H9 (cell line): ENCODE results near the gene LARP6. TPM values are rescaled to one million over a fixed set of nuclear protein-coding genes. Genes with fewer than 3 reads are reported as not detected.

Experiments used
- DNase-seq: peaks from one replicate; pipeline ENCODE4 v3.0.0-alpha.2; 2017
- H2AFZ ChIP-seq: one replicate; pipeline ENCODE4 v1.6.1; 2013; ENCODE audit warnings: mild to moderate bottlenecking, low read length, control low read depth, moderate library complexity
- H2AK5ac ChIP-seq: 2 replicates; pipeline ENCODE4 v1.6.1; 2013; ENCODE audit warnings: low read length, control low read depth, mixed read lengths; ENCODE audit not compliant: insufficient read length
- H2BK120ac ChIP-seq: one replicate; pipeline ENCODE4 v1.6.1; 2013; ENCODE audit warnings: low read depth, mild to moderate bottlenecking, low read length, control low read depth, inconsistent platforms; ENCODE audit not compliant: poor library complexity, severe bottlenecking
- H2BK12ac ChIP-seq: 2 replicates; pipeline ENCODE4 v1.6.1; 2013; ENCODE audit warnings: low read length, control low read depth, mixed read lengths, low read depth; ENCODE audit not compliant: insufficient read length
- H2BK15ac ChIP-seq: 2 replicates; pipeline ENCODE4 v1.6.1; 2013; ENCODE audit warnings: low read depth, low read length, control low read depth
- H2BK20ac ChIP-seq: one replicate; pipeline ENCODE4 v1.6.1; 2013; ENCODE audit warnings: low read depth, mild to moderate bottlenecking, low read length, control low read depth, inconsistent platforms; ENCODE audit not compliant: poor library complexity, severe bottlenecking
- H2BK5ac ChIP-seq: 2 replicates; pipeline ENCODE4 v1.6.1; 2013; ENCODE audit warnings: low read length, control low read depth, mixed read lengths; ENCODE audit not compliant: insufficient read length
- H3K14ac ChIP-seq: 2 replicates; pipeline ENCODE4 v1.6.1; 2013; ENCODE audit warnings: low read length, control low read depth; ENCODE audit not compliant: insufficient read depth
- H3K18ac ChIP-seq: 2 replicates; pipeline ENCODE4 v1.6.1; 2013; ENCODE audit warnings: low read depth, mild to moderate bottlenecking, mixed read lengths, low read length, control low read depth; ENCODE audit not compliant: insufficient read length
- H3K23ac ChIP-seq: 2 replicates; pipeline ENCODE4 v1.6.1; 2013; ENCODE audit warnings: low read length, control low read depth, mixed read lengths, low read depth; ENCODE audit not compliant: insufficient read length
- H3K23me2 ChIP-seq: 2 replicates; pipeline ENCODE4 v1.6.1; 2013; ENCODE audit warnings: low read depth, mild to moderate bottlenecking, mixed read lengths, low read length, control low read depth; ENCODE audit not compliant: insufficient read length, poor library complexity, severe bottlenecking
- H3K27ac ChIP-seq: 2 replicates; pipeline ENCODE4 v1.5.1; 2013; ENCODE audit warnings: low read length, control low read depth, mixed read lengths, low read depth; ENCODE audit not compliant: insufficient read length
- H3K27me3 ChIP-seq: 2 replicates; pipeline ENCODE4 v1.6.1; 2013; ENCODE audit warnings: low read length, control low read depth, inconsistent platforms; ENCODE audit not compliant: insufficient read depth
- H3K4ac ChIP-seq: 2 replicates; pipeline ENCODE4 v1.6.1; 2013; ENCODE audit warnings: low read depth, mild to moderate bottlenecking, control low read depth, inconsistent platforms, low read length, moderate library complexity
- H3K4me1 ChIP-seq: 2 replicates; pipeline ENCODE4 v1.6.1; 2013; ENCODE audit warnings: low read length, control low read depth, inconsistent platforms; ENCODE audit not compliant: insufficient read depth
- H3K4me2 ChIP-seq: 2 replicates; pipeline ENCODE4 v1.6.1; 2013; ENCODE audit warnings: low read length, control low read depth, mixed read lengths; ENCODE audit not compliant: insufficient read length, insufficient read depth
- H3K56ac ChIP-seq: 2 replicates; pipeline ENCODE4 v1.6.1; 2013; ENCODE audit warnings: low read depth, mild to moderate bottlenecking, mixed read lengths, low read length, control low read depth; ENCODE audit not compliant: insufficient read length
- H3K79me1 ChIP-seq: 2 replicates; pipeline ENCODE4 v1.6.1; 2013; ENCODE audit warnings: low read depth, mild to moderate bottlenecking, moderate library complexity, low read length, control low read depth, inconsistent platforms; ENCODE audit not compliant: insufficient read depth, poor library complexity, severe bottlenecking
- H3K79me2 ChIP-seq: 2 replicates; pipeline ENCODE4 v1.6.1; 2013; ENCODE audit warnings: low read length, control low read depth, inconsistent platforms; ENCODE audit not compliant: insufficient read depth
- H3K9ac ChIP-seq: 2 replicates; pipeline ENCODE4 v1.6.1; 2013; ENCODE audit warnings: low read length, control low read depth, mixed read lengths; ENCODE audit not compliant: insufficient read length; ENCODE audit errors: extremely low read depth
- H3K9me3 ChIP-seq: one replicate; pipeline ENCODE4 v1.6.1; 2013; ENCODE audit warnings: low read depth, low read length, inconsistent platforms; ENCODE audit not compliant: control insufficient read depth
- H3T11ph ChIP-seq: one replicate; pipeline ENCODE4 v1.6.1; 2013; ENCODE audit warnings: mild to moderate bottlenecking, low read length, control low read depth, inconsistent platforms
- H4K20me1 ChIP-seq: one replicate; pipeline ENCODE4 v1.6.1; 2013; ENCODE audit not compliant: control insufficient read depth, insufficient read length, insufficient read depth
- H4K5ac ChIP-seq: 2 replicates; pipeline ENCODE4 v1.6.1; 2013; ENCODE audit warnings: low read depth, mild to moderate bottlenecking, mixed read lengths, low read length, control low read depth; ENCODE audit not compliant: insufficient read length
- H4K8ac ChIP-seq: replicated peaks from 2 replicates; pipeline ENCODE4 v1.6.1; 2013; ENCODE audit warnings: low read length, control low read depth, mixed read lengths, low read depth; ENCODE audit not compliant: insufficient read length
- H4K91ac ChIP-seq: 2 replicates; pipeline ENCODE4 v1.6.1; 2013; ENCODE audit warnings: low read depth, mild to moderate bottlenecking, moderate library complexity, mixed read lengths, low read length, control low read depth; ENCODE audit not compliant: insufficient read length
- H3K27ac Mint-ChIP-seq, 3 experiments: 2 replicates in 2 of 3; 3 replicates in 1 of 3; pipeline ENCODE4 v1.8.0; 2020 to 2021; ENCODE audit warnings: mixed read lengths in 3 of 3, mild to moderate bottlenecking in 1 of 3, moderate library complexity in 1 of 3
- H3K27me3 Mint-ChIP-seq: 2 replicates; pipeline ENCODE4 v1.8.0; 2021; ENCODE audit warnings: low read depth, mild to moderate bottlenecking, moderate library complexity, mixed read lengths
- H3K36me3 Mint-ChIP-seq, 3 experiments: 2 replicates in 2 of 3; 3 replicates in 1 of 3; pipeline ENCODE4 v1.8.0; 2020 to 2021; ENCODE audit warnings: low read depth in 3 of 3, mixed read lengths in 3 of 3; ENCODE audit not compliant: insufficient read depth in 1 of 3
- H3K4me1 Mint-ChIP-seq, 2 experiments: 2 replicates each; pipeline ENCODE4 v1.8.0; 2020; ENCODE audit warnings: mixed read lengths in 2 of 2
- H3K4me3 Mint-ChIP-seq, 2 experiments: 2 replicates in 1 of 2; 3 replicates in 1 of 2; pipeline ENCODE4 v1.8.0; 2020 to 2021; ENCODE audit warnings: mild to moderate bottlenecking in 2 of 2, mixed read lengths in 2 of 2, moderate library complexity in 1 of 2
- H3K9me3 Mint-ChIP-seq, 2 experiments: 2 replicates in 1 of 2; 3 replicates in 1 of 2; pipeline ENCODE4 v1.8.0; 2020; ENCODE audit warnings: mild to moderate bottlenecking in 2 of 2, mixed read lengths in 2 of 2, moderate library complexity in 1 of 2
- WGBS: extraction: QIAGEN DNeasy Blood & Tissue Kit; methylation state at CpG from one replicate; pipeline ENCODE4 v1.1.7; 2013; ENCODE audit warnings: missing lambda C conversion rate, low lambda C conversion rate, mixed read lengths; ENCODE audit not compliant: insufficient read length; ENCODE audit errors: extremely low coverage; 5-methylcytosine and 5-hydroxymethylcytosine counted together
- total RNA-seq: library from RNA; stranded (reverse); gene quantifications from 2 replicates; pipeline ENCODE4 v1.2.1, GENCODE V29; 2021
- TF ChIP-seq, protein P1 (sequence below): fragments of 200-600 bp; sonication (generic); conservative IDR thresholded peaks from 3 replicates; pipeline ENCODE4 v1.8.0; 2021; ENCODE audit warnings: antibody characterized with exemption, mild to moderate bottlenecking

The LARP6 gene
- total RNA-seq, 1 experiment from 2014 or later: 18.9 TPM

GRCh38 chr15:70892002-70892911 lies 38.3 kb upstream of the LARP6 start, which contains the start of the genes LRRC49 and THAP10:
Gene LRRC49, plus strand, starts transcription at chr15:70892826. Its CDS starts 69 bp downstream, at chr15:70892895.
Gene THAP10, minus strand, starts transcription at chr15:70892433. Its CDS starts 161 bp downstream, at chr15:70892272.
- H3K79me2 ChIP-seq: no peaks in the 10 kb centered on the region
- H2BK20ac ChIP-seq: no peak within 1 kb of the TSS
- H3K27ac ChIP-seq: no peak within 1 kb of the TSS
- peak within 1 kb of the TSS; percentile 10 for H3K14ac ChIP-seq
- H2AFZ ChIP-seq: peak within 1 kb of the TSS; percentile 97
- H3K27me3 Mint-ChIP-seq: no peaks in the 10 kb centered on the region; the same call in 1 of the 2 replicates
- H2BK12ac ChIP-seq: no peak within 1 kb of the TSS
- peak within 1 kb of the TSS; percentile 55 for H3K18ac ChIP-seq
- DNase-seq: peak; percentile 95
- peaks cover 6% of the 10 kb centered on the region; the same call in 1 of the 2 replicates for H3K4me1 ChIP-seq
- no peak within 1 kb of the TSS for H3K23ac ChIP-seq
- no peak within 1 kb of the TSS for H2BK120ac ChIP-seq
- no peaks in the 10 kb centered on the region; a peak in 1 of 5 replicates for H3K9me3 Mint-ChIP-seq
- H4K8ac ChIP-seq: no peak within 1 kb of the TSS
- H3K9me3 ChIP-seq: no peaks in the 10 kb centered on the region
- peak within 1 kb of the TSS; percentile 87 to 99 for H3K4me3 Mint-ChIP-seq
- peaks cover 16 to 20% of the 10 kb centered on the region in 2 experiments for H3K4me1 Mint-ChIP-seq
- no peak within 1 kb of the TSS for H2BK5ac ChIP-seq
- H3K27ac Mint-ChIP-seq: peak within 1 kb of the TSS; percentile 95 to 99 (median 99)
- H2BK15ac ChIP-seq: no peak within 1 kb of the TSS
- no peak within 1 kb of the TSS for H3K56ac ChIP-seq
- WGBS: no CpG with 5 or more reads among the region's 61 CpGs
- peak within 1 kb of the TSS; percentile 62 for H3K4me2 ChIP-seq
- peaks cover 0 to 2% (median 0%) of the 10 kb centered on the region in 3 experiments; a peak in 1 of 7 replicates for H3K36me3 Mint-ChIP-seq
- H3K23me2 ChIP-seq: peaks cover 8% of the 10 kb centered on the region
- no peaks in the 10 kb centered on the region for H3K79me1 ChIP-seq
- H4K20me1 ChIP-seq: no peaks in the 10 kb centered on the region
- TF ChIP-seq, protein P1, sequence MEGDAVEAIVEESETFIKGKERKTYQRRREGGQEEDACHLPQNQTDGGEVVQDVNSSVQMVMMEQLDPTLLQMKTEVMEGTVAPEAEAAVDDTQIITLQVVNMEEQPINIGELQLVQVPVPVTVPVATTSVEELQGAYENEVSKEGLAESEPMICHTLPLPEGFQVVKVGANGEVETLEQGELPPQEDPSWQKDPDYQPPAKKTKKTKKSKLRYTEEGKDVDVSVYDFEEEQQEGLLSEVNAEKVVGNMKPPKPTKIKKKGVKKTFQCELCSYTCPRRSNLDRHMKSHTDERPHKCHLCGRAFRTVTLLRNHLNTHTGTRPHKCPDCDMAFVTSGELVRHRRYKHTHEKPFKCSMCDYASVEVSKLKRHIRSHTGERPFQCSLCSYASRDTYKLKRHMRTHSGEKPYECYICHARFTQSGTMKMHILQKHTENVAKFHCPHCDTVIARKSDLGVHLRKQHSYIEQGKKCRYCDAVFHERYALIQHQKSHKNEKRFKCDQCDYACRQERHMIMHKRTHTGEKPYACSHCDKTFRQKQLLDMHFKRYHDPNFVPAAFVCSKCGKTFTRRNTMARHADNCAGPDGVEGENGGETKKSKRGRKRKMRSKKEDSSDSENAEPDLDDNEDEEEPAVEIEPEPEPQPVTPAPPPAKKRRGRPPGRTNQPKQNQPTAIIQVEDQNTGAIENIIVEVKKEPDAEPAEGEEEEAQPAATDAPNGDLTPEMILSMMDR: no peak
- no peak within 1 kb of the TSS for H2AK5ac ChIP-seq
- H3K27me3 ChIP-seq: no peaks in the 10 kb centered on the region; the same call in 1 of the 2 replicates
- no peak within 1 kb of the TSS for H4K5ac ChIP-seq
- H3K9ac ChIP-seq: peak within 1 kb of the TSS; percentile 39
- H3K4ac ChIP-seq: no peak within 1 kb of the TSS
- no peak within 1 kb of the TSS for H3T11ph ChIP-seq
- no peak within 1 kb of the TSS for H4K91ac ChIP-seq
